ENCODE measurements around the gene TIMM29. TPM values are rescaled to one million over a fixed set of nuclear protein-coding genes. Genes with fewer than 3 reads are reported as not detected.
A peak's percentile ranks its signal among the peaks of the same experiment; 100 is the strongest.

TIMM29 gene
- total and polyA plus RNA-seq, 7 donors = 9.6 to 28.5 (median 22.6) TPM

GRCh38 chr19:10976131-10976892 lies 47.7 kb downstream of the TIMM29 start:
- Histone ChIP-seq H3K27ac (peak overlapping the region; percentile 48 to 68 (median 64)), H3K36me3 (no peaks in the 10 kb centered on the region), H3K4me3 (peak overlapping the region in 1 of 4 donors; percentile 8), H3K4me1 (peaks cover 0 to 28% (median 24%) of the 10 kb centered on the region in 4 donors), H3K27me3 (no peaks in the 10 kb centered on the region), H3K9me3 (no peaks in the 10 kb centered on the region)
- WGBS, 2 donors = 78 to 80% methylated on average over 19 of the region's 19 CpGs
- no peak for DNase-seq
- intact Hi-C loops (cut with DNase I) = loop anchor here (5.0 kb wide), 1 partner anchor 39 kb away; no protein-coding TSS in a partner anchor
- TF ChIP-seq CTCF (IDR thresholded peaks at IDR 0.05) (no peak), EP300 (IDR thresholded peaks at IDR 0.05) (no peak), POLR2AphosphoS5 (IDR thresholded peaks at IDR 0.05) (no peak), POLR2A (IDR thresholded peaks at IDR 0.05) (no peak)

GRCh38 chr19:10977742-10978092 lies 49.1 kb downstream of the TIMM29 start:
- no peak for DNase-seq
- H3K4me1 ChIP-seq = peaks cover 0 to 28% (median 24%) of the 10 kb centered on the region in 4 donors
- no peaks in the 10 kb centered on the region for H3K9me3 ChIP-seq
- WGBS, 2 donors = 67 to 76% methylated on average over 5 of the region's 5 CpGs
- H3K27ac ChIP-seq = no peak overlapping the region
- intact Hi-C loops (cut with DNase I) = loop anchor here (5.0 kb wide), 1 partner anchor 40 kb away; no protein-coding TSS in a partner anchor
- TF ChIP-seq CTCF (IDR thresholded peaks at IDR 0.05) (no peak), EP300 (IDR thresholded peaks at IDR 0.05) (no peak), POLR2AphosphoS5 (IDR thresholded peaks at IDR 0.05) (no peak), POLR2A (IDR thresholded peaks at IDR 0.05) (no peak)
- no peaks in the 10 kb centered on the region for H3K27me3 ChIP-seq
- no peaks in the 10 kb centered on the region for H3K36me3 ChIP-seq
- no peak overlapping the region for H3K4me3 ChIP-seq

Other genes starting within 250 kb of the TIMM29 start
- 10 to 100 TPM; 21.7 to 34.2 (median 29.7) TPM for gene QTRT1, start 227.4 kb upstream of the TIMM29 start, total RNA-seq
- 10 to 100 TPM; 64.9 to 93.6 (median 69.8) TPM for gene QTRT1, start 227.4 kb upstream of the TIMM29 start, polyA plus RNA-seq
- 10 to 100 TPM; 53.2 to 96.7 (median 64.1) TPM for gene DNM2, start 210.7 kb upstream of the TIMM29 start, total RNA-seq
- gene DNM2, start 210.7 kb upstream of the TIMM29 start, polyA plus RNA-seq = 100 to 1,000 TPM; 152 to 326 (median 222) TPM
- 10 to 100 TPM; 14.1 to 35.3 (median 28.9) TPM for gene TMED1, start 92.6 kb upstream of the TIMM29 start, total RNA-seq
- gene TMED1, start 92.6 kb upstream of the TIMM29 start, polyA plus RNA-seq = 10 to 100 TPM; 10.8 to 21.8 (median 15.3) TPM
- gene C19orf38, start 80.4 kb upstream of the TIMM29 start, total RNA-seq = 1 to 10 TPM in 2 of 4 donors, under 1 TPM in 1, not detected in 1; 0.99 to 2.1 (median 2.0) TPM
- 1 to 10 TPM in 2 of 3 donors, under 1 TPM in 1; 0.92 to 3.3 (median 1.2) TPM for gene C19orf38, start 80.4 kb upstream of the TIMM29 start, polyA plus RNA-seq
- 10 to 100 TPM; 18.1 to 24.9 (median 20.8) TPM for gene CARM1, start 57.3 kb upstream of the TIMM29 start, total RNA-seq
- 10 to 100 TPM; 21.6 to 51.8 (median 29.4) TPM for gene CARM1, start 57.3 kb upstream of the TIMM29 start, polyA plus RNA-seq
- gene YIPF2, start 172 bp upstream of the TIMM29 start, total RNA-seq = 10 to 100 TPM; 26.5 to 36.0 (median 28.3) TPM
- 10 to 100 TPM; 19.4 to 61.3 (median 21.0) TPM for gene YIPF2, start 172 bp upstream of the TIMM29 start, polyA plus RNA-seq
- 10 to 100 TPM; 22.5 to 51.0 (median 34.4) TPM for gene SMARCA4, start 32.2 kb downstream of the TIMM29 start, total RNA-seq
- 10 to 100 TPM; 35.4 to 73.9 (median 39.1) TPM for gene SMARCA4, start 32.2 kb downstream of the TIMM29 start, polyA plus RNA-seq
- gene LDLR, start 160.7 kb downstream of the TIMM29 start, total RNA-seq = 100 to 1,000 TPM in 1 of 4 donors, 10 to 100 TPM in 1, 1 to 10 TPM in 2; 7.1 to 139 (median 15.0) TPM
- 10 to 100 TPM; 20.4 to 76.0 (median 20.6) TPM for gene LDLR, start 160.7 kb downstream of the TIMM29 start, polyA plus RNA-seq
- 1 to 10 TPM in 3 of 4 donors, under 1 TPM in 1; 0.99 to 6.0 (median 2.8) TPM for gene SPC24, start 227.0 kb downstream of the TIMM29 start, total RNA-seq
- 10 to 100 TPM in 1 of 3 donors, 1 to 10 TPM in 2; 1.2 to 13.0 (median 2.1) TPM for gene SPC24, start 227.0 kb downstream of the TIMM29 start, polyA plus RNA-seq

Data from sigmoid colon (tissue), 7 donors.